ENCODE measurements around the gene AQP1.
A peak's percentile ranks its signal among the peaks of the same experiment; 100 is the strongest.

AQP1 gene

DNA sequence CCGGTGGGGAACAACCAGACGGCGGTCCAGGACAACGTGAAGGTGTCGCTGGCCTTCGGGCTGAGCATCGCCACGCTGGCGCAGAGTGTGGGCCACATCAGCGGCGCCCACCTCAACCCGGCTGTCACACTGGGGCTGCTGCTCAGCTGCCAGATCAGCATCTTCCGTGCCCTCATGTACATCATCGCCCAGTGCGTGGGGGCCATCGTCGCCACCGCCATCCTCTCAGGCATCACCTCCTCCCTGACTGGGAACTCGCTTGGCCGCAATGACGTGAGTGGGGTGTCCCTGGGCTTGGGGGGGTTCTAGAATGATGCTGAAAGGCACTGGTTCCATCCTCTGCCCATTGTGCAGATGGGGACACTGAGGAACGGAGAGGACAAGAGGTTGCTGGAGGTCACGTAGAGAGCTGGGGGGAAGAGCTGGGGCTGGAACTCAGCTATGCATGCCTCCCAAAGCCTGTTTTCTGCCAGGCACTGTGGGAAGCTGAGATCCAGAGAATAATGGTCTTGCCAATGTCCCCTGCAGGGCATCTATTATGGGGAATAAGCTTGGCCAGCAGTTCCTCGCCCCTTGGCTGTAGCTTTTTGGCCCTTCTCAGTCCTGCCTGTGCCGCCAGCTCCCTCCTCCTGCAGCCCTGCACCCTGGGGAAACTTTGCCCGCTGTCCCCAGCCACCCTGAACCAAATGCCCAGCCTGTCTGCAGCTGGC is 523 bp downstream of the AQP1 start:
- H3K4me1 ChIP-seq, result peaks cover 36% of the 10 kb centered on the region
- H3K4me3 ChIP-seq (ENCODE audit: low read depth, low read length), result no peak overlapping the region; the same call in 1 of the 2 replicates
- H3K27me3 ChIP-seq, result no peaks in the 10 kb centered on the region

DNA sequence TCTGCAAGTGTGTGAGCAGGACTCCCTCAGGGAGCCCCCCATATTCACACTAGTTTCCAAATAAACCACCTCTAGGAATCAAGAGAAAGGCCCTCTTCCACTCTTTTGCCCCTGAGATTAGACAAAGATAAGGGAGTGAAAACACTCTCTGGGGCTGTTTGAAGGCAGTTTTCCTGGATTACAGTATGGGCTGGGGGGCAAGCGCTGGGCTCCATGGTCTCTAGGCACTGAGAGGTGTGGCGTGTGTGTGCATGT is 1.0 kb downstream of the AQP1 start:
- no peak overlapping the region; the same call in 1 of the 2 replicates for H3K4me3 ChIP-seq (ENCODE audit: low read depth, low read length)
- DNase-seq, result no peak
- TF ChIP-seq, protein P1, sequence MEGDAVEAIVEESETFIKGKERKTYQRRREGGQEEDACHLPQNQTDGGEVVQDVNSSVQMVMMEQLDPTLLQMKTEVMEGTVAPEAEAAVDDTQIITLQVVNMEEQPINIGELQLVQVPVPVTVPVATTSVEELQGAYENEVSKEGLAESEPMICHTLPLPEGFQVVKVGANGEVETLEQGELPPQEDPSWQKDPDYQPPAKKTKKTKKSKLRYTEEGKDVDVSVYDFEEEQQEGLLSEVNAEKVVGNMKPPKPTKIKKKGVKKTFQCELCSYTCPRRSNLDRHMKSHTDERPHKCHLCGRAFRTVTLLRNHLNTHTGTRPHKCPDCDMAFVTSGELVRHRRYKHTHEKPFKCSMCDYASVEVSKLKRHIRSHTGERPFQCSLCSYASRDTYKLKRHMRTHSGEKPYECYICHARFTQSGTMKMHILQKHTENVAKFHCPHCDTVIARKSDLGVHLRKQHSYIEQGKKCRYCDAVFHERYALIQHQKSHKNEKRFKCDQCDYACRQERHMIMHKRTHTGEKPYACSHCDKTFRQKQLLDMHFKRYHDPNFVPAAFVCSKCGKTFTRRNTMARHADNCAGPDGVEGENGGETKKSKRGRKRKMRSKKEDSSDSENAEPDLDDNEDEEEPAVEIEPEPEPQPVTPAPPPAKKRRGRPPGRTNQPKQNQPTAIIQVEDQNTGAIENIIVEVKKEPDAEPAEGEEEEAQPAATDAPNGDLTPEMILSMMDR (IDR thresholded peaks at IDR 0.05; ENCODE audit: low read depth, low read length), result no peak
- no peaks in the 10 kb centered on the region for H3K36me3 ChIP-seq
- H3K4me1 ChIP-seq, result peaks cover 36% of the 10 kb centered on the region
- H3K9me3 ChIP-seq, result no peaks in the 10 kb centered on the region
- no peaks in the 10 kb centered on the region for H3K27me3 ChIP-seq

More for the DNA sequence above, 523 bp downstream of the AQP1 start:
- TF ChIP-seq, protein P1 (IDR thresholded peaks at IDR 0.05; ENCODE audit: low read depth, low read length), result no peak
- Histone ChIP-seq H3K9me3 (no peaks in the 10 kb centered on the region), H3K36me3 (no peaks in the 10 kb centered on the region)
- no peak for DNase-seq

DNA sequence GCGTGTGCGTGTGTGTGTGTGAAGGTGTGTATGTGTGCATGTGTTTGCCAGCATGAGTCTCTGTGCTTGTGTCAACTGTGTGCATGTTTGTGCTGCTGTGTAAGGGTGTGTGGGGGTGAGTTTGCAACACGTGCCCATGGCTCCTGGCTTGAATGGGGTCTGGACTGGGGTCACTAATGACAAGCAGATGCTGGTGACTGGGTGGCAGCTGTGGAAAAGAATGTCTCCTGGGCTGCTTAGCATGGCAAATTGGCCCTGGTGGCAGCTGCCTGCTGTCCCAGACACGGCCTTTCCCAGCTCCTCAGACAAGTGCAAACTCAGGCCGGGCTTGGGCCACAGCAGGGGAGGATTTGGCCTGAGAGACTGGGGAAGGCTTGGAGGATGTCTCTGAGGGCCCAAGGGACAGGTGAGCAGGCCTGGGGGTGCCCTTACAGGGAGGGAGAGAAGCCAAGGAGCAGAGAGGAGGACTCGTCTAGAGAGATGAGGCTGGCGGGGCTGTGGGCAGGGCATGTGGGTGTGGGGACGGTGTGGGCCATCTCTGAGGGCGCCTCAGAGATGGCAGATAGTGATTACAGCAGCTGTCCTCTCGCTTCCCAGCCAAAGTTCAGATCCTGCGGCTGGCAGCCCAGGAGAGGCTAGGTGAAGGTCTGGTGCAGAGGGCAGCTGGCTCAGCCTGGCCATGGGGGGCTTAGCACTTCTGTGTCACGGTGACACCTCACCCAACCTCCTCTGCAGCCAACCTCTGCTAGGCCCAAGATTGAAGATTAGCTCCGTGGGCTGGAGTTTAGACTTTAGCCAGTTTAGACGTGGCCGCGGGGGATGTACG is 1.5 kb downstream of the AQP1 start:
- TF ChIP-seq, protein P1 (IDR thresholded peaks at IDR 0.05; ENCODE audit: low read depth, low read length), result no peak

GRCh38 chr7:30913821-30914515 is 2.3 kb downstream of the AQP1 start:
- Histone ChIP-seq H3K4me3 (ENCODE audit: low read depth, low read length) (no peak overlapping the region; the same call in 1 of the 2 replicates), H3K36me3 (no peaks in the 10 kb centered on the region), H3K9me3 (no peaks in the 10 kb centered on the region), H3K27me3 (no peaks in the 10 kb centered on the region), H3K4me1 (peaks cover 36% of the 10 kb centered on the region)
- TF ChIP-seq, protein P1 (IDR thresholded peaks at IDR 0.05; ENCODE audit: low read depth, low read length), result no peak
- no peak for DNase-seq

More for the DNA sequence above, 1.5 kb downstream of the AQP1 start:
- no peaks in the 10 kb centered on the region for H3K36me3 ChIP-seq
- no peaks in the 10 kb centered on the region for H3K27me3 ChIP-seq
- peaks cover 36% of the 10 kb centered on the region for H3K4me1 ChIP-seq
- H3K4me3 ChIP-seq (ENCODE audit: low read depth, low read length), result no peak overlapping the region; the same call in 1 of the 2 replicates
- DNase-seq, result peak; percentile 70
- no peaks in the 10 kb centered on the region for H3K9me3 ChIP-seq

DNA sequence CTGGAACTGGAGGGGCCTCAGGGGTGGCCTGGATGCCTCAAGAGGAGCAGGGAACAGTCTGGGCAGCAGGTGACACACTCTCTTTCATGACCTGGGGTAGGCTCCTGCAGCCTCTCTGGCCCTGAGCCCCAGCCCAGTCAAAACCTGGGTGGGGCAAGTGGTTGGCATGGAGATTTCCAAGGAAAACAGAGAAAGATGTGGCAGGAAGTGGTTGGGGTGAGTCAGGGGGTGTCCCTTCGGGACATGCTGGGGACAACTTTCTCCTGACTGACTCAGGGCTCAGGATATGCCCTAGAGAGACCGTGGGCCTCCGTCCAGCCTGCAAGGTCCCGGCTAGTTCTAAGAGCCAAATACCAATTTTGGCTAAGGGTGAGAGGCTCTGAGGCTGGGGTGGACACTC is 2.9 kb downstream of the AQP1 start:
- H3K4me1 ChIP-seq, result peaks cover 36% of the 10 kb centered on the region
- no peak for DNase-seq
- no peaks in the 10 kb centered on the region for H3K36me3 ChIP-seq
- H3K4me3 ChIP-seq (ENCODE audit: low read depth, low read length), result no peak overlapping the region
- H3K27me3 ChIP-seq, result no peaks in the 10 kb centered on the region
- TF ChIP-seq, protein P1 (IDR thresholded peaks at IDR 0.05; ENCODE audit: low read depth, low read length), result no peak
- H3K9me3 ChIP-seq, result no peaks in the 10 kb centered on the region
